Liver (tissue), 9 donors: Measurements from ENCODE around the gene DDR1. TPM values are rescaled to one million over a fixed set of nuclear protein-coding genes. Genes with fewer than 3 reads are reported as not detected.

ENCODE experiments used
- DNase-seq: peaks from one replicate; pipeline ENCODE4 v3.0.0-alpha.2; 2017; ENCODE audit warnings: low spot score
- H3K27ac ChIP-seq, 2 donors: one replicate each; pipeline ENCODE4 v1.7.0; 2013; ENCODE audit warnings: inconsistent platforms in 2 of 2, low read length in 2 of 2, control low read depth in 1 of 2, low read depth in 1 of 2, mild to moderate bottlenecking in 1 of 2
- H3K27me3 ChIP-seq, 4 donors: one replicate each; pipeline versions ENCODE4 v1.6.1 to v1.7.0; 2013; ENCODE audit warnings: low read length in 3 of 4, inconsistent platforms in 1 of 4, mild to moderate bottlenecking in 1 of 4, moderate library complexity in 1 of 4; ENCODE audit not compliant: control insufficient read depth in 4 of 4, insufficient read depth in 4 of 4
- H3K36me3 ChIP-seq, 4 donors: one replicate each; pipeline versions ENCODE4 v1.6.1 to v1.7.0; 2013; ENCODE audit warnings: low read length in 3 of 4, mild to moderate bottlenecking in 3 of 4, low read depth in 1 of 4, moderate library complexity in 1 of 4; ENCODE audit not compliant: control insufficient read depth in 4 of 4, insufficient read depth in 3 of 4
- H3K4me1 ChIP-seq, 4 donors: one replicate each; pipeline versions ENCODE4 v1.6.1 to v1.7.0; 2013; ENCODE audit warnings: low read length in 3 of 4, mild to moderate bottlenecking in 3 of 4, moderate library complexity in 1 of 4; ENCODE audit not compliant: control insufficient read depth in 4 of 4, insufficient read depth in 4 of 4
- H3K4me3 ChIP-seq, 3 donors: one replicate each; pipeline versions ENCODE4 v1.6.1 to v1.7.0; 2013; ENCODE audit warnings: low read length in 3 of 3, control low read depth in 1 of 3, low read depth in 1 of 3, mild to moderate bottlenecking in 1 of 3
- H3K9ac ChIP-seq, 2 donors: one replicate each; pipeline ENCODE4 v1.7.0; 2013; ENCODE audit warnings: low read length in 2 of 2, mild to moderate bottlenecking in 2 of 2, moderate library complexity in 2 of 2, control low read depth in 1 of 2, low read depth in 1 of 2
- H3K9me3 ChIP-seq, 4 donors: one replicate each; pipeline versions ENCODE4 v1.6.1 to v1.7.0; 2013; ENCODE audit warnings: low read length in 3 of 4; ENCODE audit not compliant: control insufficient read depth in 4 of 4
- EGR1 ChIP-seq, 2 donors: IDR thresholded peaks; 2 replicates each; pipeline ENCODE4 v1.6.1; 2016 to 2018; ENCODE audit warnings: antibody characterized with exemption in 2 of 2, low read depth in 2 of 2
- FOXA2 ChIP-seq: IDR thresholded peaks from 2 replicates; pipeline ENCODE4 v1.6.1; 2016; ENCODE audit warnings: antibody characterized with exemption
- GABPA ChIP-seq, 2 donors: IDR thresholded peaks in 1 of 2; conservative IDR thresholded peaks in 1 of 2; 2 replicates each; pipeline ENCODE4 v1.6.1; 2016; ENCODE audit warnings: antibody characterized with exemption in 2 of 2, mild to moderate bottlenecking in 1 of 2, moderate library complexity in 1 of 2
- HNF4A ChIP-seq, 2 donors: conservative IDR thresholded peaks; 2 replicates each; pipeline ENCODE4 v1.6.1; 2016; ENCODE audit warnings: antibody characterized with exemption in 2 of 2, mild to moderate bottlenecking in 2 of 2
- HNF4G ChIP-seq: IDR thresholded peaks from 2 replicates; pipeline ENCODE4 v1.6.1; 2016; ENCODE audit warnings: antibody characterized with exemption
- JUND ChIP-seq, 2 donors: IDR thresholded peaks; 2 replicates each; pipeline ENCODE4 v1.6.1; 2016; ENCODE audit warnings: antibody characterized with exemption in 2 of 2
- NR2F2 ChIP-seq: IDR thresholded peaks from 2 replicates; pipeline ENCODE4 v1.6.1; 2016; ENCODE audit warnings: antibody characterized with exemption
- RAD21 ChIP-seq, 2 donors: IDR thresholded peaks; 2 replicates each; pipeline ENCODE4 v1.6.1; 2016; ENCODE audit warnings: antibody characterized with exemption in 2 of 2, mild to moderate bottlenecking in 2 of 2
- RXRA ChIP-seq, 2 donors: IDR thresholded peaks; 2 replicates each; pipeline ENCODE4 v1.6.1; 2017 to 2018; ENCODE audit warnings: antibody characterized with exemption in 2 of 2, mild to moderate bottlenecking in 1 of 2
- SP1 ChIP-seq: IDR thresholded peaks from 2 replicates; pipeline ENCODE4 v1.6.1; 2018; ENCODE audit warnings: antibody characterized with exemption, mild to moderate bottlenecking
- TAF1 ChIP-seq: conservative IDR thresholded peaks from 2 replicates; pipeline ENCODE4 v1.6.1; 2016; ENCODE audit warnings: antibody characterized with exemption, mild to moderate bottlenecking
- YY1 ChIP-seq: IDR thresholded peaks from 2 replicates; pipeline ENCODE4 v1.6.1; 2016; ENCODE audit warnings: antibody characterized with exemption, mild to moderate bottlenecking
- WGBS: extraction: QIAGEN DNeasy Blood & Tissue Kit; methylation state at CpG from one replicate; pipeline ENCODE4 v1.1.7; 2013; 5-methylcytosine and 5-hydroxymethylcytosine counted together
- polyA plus RNA-seq, 2 donors: library from polyadenylated mRNA; stranded (reverse) in 1 of 2; unstranded in 1 of 2; fragments of 200-250 nt in 1 of 2; fragments of >200 nt in 1 of 2; fragmentation: Nextera tagmentation in 1 of 2; extraction: Ambion mirVana in 1 of 2; gene quantifications; one replicate each; pipeline versions ENCODE4 v1.2.1 to v1.2.3, GENCODE V29; 2013 to 2015
- total RNA-seq, 2 donors: library from RNA; depleted of rRNA; stranded (reverse); fragments of >200 nt; gene quantifications; one replicate each; pipeline ENCODE4 v1.2.3, GENCODE V29; 2014
- TF ChIP-seq, protein P1 (sequence below): IDR thresholded peaks from 2 replicates; pipeline ENCODE4 v1.6.1; 2016; ENCODE audit warnings: antibody characterized with exemption, mild to moderate bottlenecking
- TF ChIP-seq, protein P2 (sequence below): IDR thresholded peaks from 2 replicates; pipeline ENCODE4 v1.6.1; 2016; ENCODE audit warnings: antibody characterized with exemption
- TF ChIP-seq, protein P3 (sequence below): fragments of 150-350 bp; IDR thresholded peaks from 2 replicates; pipeline ENCODE4 v1.5.1; 2017; ENCODE audit warnings: improper control_type of control experiment, low read depth, low read length; ENCODE audit not compliant: missing input control
- TF ChIP-seq, protein P4 (sequence below): IDR thresholded peaks from 2 replicates; pipeline ENCODE4 v1.6.1; 2016; ENCODE audit warnings: antibody characterized with exemption
- donor health status: healthy.
- donor health status: healthy.
- donor health status: healthy.
- donor health status: healthy.
- donor health status: healthy.

DDR1 gene
- total and polyA plus RNA-seq, 4 donors = 1.2 to 5.3 (median 4.4) TPM

DNA sequence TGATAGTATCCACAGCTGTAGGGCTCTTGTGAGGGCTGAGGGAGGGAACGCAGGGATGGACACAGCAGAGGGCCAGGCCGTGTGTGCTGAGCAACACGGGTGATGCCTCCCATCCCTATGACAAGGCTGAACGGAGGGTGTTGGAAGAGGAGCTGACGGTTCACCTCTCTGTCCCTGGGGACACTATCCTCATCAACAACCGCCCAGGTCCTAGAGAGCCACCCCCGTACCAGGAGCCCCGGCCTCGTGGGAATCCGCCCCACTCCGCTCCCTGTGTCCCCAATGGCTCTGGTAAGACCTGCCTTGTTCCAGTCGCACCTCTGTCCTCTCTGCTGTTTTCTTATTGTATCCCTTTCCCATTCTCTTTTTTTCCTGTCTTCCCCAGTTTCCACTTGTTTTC lies 10.1 kb downstream of the DDR1 start:
- H3K36me3 ChIP-seq = peaks cover 0 to 19% (median 1%) of the 10 kb centered on the region in 4 donors
- no peak for TF ChIP-seq TAF1
- no peak for TF ChIP-seq GABPA (IDR thresholded peaks at IDR 0.05 in 1 of 2, conservative IDR thresholded peaks at IDR 0.05 in 1 of 2)
- TF ChIP-seq EGR1 (IDR thresholded peaks at IDR 0.05; ENCODE audit: low read depth in 2 of 2) = no peak
- TF ChIP-seq JUND (IDR thresholded peaks at IDR 0.05) = no peak
- TF ChIP-seq, protein P1, sequence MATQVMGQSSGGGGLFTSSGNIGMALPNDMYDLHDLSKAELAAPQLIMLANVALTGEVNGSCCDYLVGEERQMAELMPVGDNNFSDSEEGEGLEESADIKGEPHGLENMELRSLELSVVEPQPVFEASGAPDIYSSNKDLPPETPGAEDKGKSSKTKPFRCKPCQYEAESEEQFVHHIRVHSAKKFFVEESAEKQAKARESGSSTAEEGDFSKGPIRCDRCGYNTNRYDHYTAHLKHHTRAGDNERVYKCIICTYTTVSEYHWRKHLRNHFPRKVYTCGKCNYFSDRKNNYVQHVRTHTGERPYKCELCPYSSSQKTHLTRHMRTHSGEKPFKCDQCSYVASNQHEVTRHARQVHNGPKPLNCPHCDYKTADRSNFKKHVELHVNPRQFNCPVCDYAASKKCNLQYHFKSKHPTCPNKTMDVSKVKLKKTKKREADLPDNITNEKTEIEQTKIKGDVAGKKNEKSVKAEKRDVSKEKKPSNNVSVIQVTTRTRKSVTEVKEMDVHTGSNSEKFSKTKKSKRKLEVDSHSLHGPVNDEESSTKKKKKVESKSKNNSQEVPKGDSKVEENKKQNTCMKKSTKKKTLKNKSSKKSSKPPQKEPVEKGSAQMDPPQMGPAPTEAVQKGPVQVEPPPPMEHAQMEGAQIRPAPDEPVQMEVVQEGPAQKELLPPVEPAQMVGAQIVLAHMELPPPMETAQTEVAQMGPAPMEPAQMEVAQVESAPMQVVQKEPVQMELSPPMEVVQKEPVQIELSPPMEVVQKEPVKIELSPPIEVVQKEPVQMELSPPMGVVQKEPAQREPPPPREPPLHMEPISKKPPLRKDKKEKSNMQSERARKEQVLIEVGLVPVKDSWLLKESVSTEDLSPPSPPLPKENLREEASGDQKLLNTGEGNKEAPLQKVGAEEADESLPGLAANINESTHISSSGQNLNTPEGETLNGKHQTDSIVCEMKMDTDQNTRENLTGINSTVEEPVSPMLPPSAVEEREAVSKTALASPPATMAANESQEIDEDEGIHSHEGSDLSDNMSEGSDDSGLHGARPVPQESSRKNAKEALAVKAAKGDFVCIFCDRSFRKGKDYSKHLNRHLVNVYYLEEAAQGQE = no peak
- TF ChIP-seq RXRA (IDR thresholded peaks at IDR 0.05) = no peak
- TF ChIP-seq, protein P2, sequence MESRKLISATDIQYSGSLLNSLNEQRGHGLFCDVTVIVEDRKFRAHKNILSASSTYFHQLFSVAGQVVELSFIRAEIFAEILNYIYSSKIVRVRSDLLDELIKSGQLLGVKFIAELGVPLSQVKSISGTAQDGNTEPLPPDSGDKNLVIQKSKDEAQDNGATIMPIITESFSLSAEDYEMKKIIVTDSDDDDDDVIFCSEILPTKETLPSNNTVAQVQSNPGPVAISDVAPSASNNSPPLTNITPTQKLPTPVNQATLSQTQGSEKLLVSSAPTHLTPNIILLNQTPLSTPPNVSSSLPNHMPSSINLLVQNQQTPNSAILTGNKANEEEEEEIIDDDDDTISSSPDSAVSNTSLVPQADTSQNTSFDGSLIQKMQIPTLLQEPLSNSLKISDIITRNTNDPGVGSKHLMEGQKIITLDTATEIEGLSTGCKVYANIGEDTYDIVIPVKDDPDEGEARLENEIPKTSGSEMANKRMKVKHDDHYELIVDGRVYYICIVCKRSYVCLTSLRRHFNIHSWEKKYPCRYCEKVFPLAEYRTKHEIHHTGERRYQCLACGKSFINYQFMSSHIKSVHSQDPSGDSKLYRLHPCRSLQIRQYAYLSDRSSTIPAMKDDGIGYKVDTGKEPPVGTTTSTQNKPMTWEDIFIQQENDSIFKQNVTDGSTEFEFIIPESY = no peak
- TF ChIP-seq HNF4A (conservative IDR thresholded peaks at IDR 0.05) = no peak
- TF ChIP-seq SP1 = no peak
- TF ChIP-seq, protein P3, sequence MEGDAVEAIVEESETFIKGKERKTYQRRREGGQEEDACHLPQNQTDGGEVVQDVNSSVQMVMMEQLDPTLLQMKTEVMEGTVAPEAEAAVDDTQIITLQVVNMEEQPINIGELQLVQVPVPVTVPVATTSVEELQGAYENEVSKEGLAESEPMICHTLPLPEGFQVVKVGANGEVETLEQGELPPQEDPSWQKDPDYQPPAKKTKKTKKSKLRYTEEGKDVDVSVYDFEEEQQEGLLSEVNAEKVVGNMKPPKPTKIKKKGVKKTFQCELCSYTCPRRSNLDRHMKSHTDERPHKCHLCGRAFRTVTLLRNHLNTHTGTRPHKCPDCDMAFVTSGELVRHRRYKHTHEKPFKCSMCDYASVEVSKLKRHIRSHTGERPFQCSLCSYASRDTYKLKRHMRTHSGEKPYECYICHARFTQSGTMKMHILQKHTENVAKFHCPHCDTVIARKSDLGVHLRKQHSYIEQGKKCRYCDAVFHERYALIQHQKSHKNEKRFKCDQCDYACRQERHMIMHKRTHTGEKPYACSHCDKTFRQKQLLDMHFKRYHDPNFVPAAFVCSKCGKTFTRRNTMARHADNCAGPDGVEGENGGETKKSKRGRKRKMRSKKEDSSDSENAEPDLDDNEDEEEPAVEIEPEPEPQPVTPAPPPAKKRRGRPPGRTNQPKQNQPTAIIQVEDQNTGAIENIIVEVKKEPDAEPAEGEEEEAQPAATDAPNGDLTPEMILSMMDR = no peak
- TF ChIP-seq NR2F2 = no peak
- TF ChIP-seq HNF4G = no peak
- no peak for TF ChIP-seq FOXA2
- TF ChIP-seq YY1 = no peak
- no peak for TF ChIP-seq RAD21 (IDR thresholded peaks at IDR 0.05)
- TF ChIP-seq, protein P4, sequence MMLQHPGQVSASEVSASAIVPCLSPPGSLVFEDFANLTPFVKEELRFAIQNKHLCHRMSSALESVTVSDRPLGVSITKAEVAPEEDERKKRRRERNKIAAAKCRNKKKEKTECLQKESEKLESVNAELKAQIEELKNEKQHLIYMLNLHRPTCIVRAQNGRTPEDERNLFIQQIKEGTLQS = no peak
- H3K9ac ChIP-seq = no peak overlapping the region
- no peaks in the 10 kb centered on the region for H3K4me1 ChIP-seq
- no peak overlapping the region for H3K27ac ChIP-seq
- WGBS = 95% methylated on average over 12 of the region's 12 CpGs
- no peaks in the 10 kb centered on the region for H3K9me3 ChIP-seq
- H3K4me3 ChIP-seq = no peak overlapping the region
- no peak for DNase-seq
- no peaks in the 10 kb centered on the region for H3K27me3 ChIP-seq

DNA sequence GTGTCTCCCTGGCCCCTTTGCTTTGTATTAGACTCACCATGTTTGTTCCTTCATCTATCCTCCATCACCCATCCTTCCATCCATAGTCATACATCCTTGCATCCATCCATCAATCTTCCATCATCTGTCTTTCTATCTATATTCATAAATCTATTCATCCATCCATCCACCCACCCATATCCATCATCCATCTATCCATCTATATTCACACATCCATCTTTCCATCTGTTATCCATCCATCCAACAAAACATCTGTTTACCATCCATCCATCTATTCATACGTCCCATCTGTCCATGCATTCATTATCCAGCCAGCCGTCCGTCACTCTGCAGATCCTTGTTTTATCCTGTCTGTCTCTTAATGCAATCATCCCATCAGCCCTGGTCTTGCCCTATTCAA lies 10.6 kb downstream of the DDR1 start:
- no peaks in the 10 kb centered on the region for H3K4me1 ChIP-seq
- DNase-seq = no peak
- no peaks in the 10 kb centered on the region for H3K9me3 ChIP-seq
- H3K4me3 ChIP-seq = no peak overlapping the region
- H3K27me3 ChIP-seq = no peaks in the 10 kb centered on the region
- no peak overlapping the region for H3K27ac ChIP-seq
- WGBS = 96% methylated on average over 3 of the region's 3 CpGs
- no peak overlapping the region for H3K9ac ChIP-seq
- peaks cover 0 to 19% (median 1%) of the 10 kb centered on the region in 4 donors for H3K36me3 ChIP-seq
- TF ChIP-seq, protein P2 = no peak
- TF ChIP-seq SP1 (no peak), GABPA (IDR thresholded peaks at IDR 0.05 in 1 of 2, conservative IDR thresholded peaks at IDR 0.05 in 1 of 2) (no peak), RXRA (IDR thresholded peaks at IDR 0.05) (no peak), HNF4G (no peak), RAD21 (IDR thresholded peaks at IDR 0.05) (no peak), NR2F2 (no peak)
- TF ChIP-seq, protein P3 = no peak
- TF ChIP-seq, protein P1 = no peak
